ENCODE measurements around the gene FSIP1. TPM values are rescaled to one million over a fixed set of nuclear protein-coding genes. Genes with fewer than 3 reads are reported as not detected.

FSIP1 gene
- total RNA-seq, 3 donors from 2014 or later: 4.1 to 12.1 (median 5.1) TPM

- H3K4me3 ChIP-seq: peak overlapping the region; percentile 64
- H3K4me1 ChIP-seq (ENCODE audit: low read depth): peaks cover 27% of the 10 kb centered on the region
- H3K36me3 ChIP-seq (ENCODE audit: low read depth): no peaks in the 10 kb centered on the region
- ATAC-seq (peak; percentile 75), DNase-seq (peak; percentile 83 to 88 (median 86))
- peak; percentile 31 for TF ChIP-seq CTCF (IDR thresholded peaks at IDR 0.05)
- intact Hi-C loops (cut with DNase I, micrococcal nuclease): loop anchor here (5.0 to 10.0 kb wide), 5 partner anchors 173 to 767 kb away; no protein-coding TSS in a partner anchor
- H3K9me3 ChIP-seq: no peaks in the 10 kb centered on the region
Observed at GRCh38 chr15:39581793-39582285, 200.8 kb downstream of the FSIP1 start.

GRCh38 chr15:39581242-39581792, 201.3 kb downstream of the FSIP1 start:
- intact Hi-C loops (cut with DNase I, micrococcal nuclease): loop anchor here (5.0 to 10.0 kb wide), 5 partner anchors 173 to 767 kb away; no protein-coding TSS in a partner anchor
- Histone ChIP-seq H3K36me3 (ENCODE audit: low read depth) (no peaks in the 10 kb centered on the region), H3K4me1 (ENCODE audit: low read depth) (peaks cover 27% of the 10 kb centered on the region), H3K4me3 (peak overlapping the region; percentile 64), H3K9me3 (no peaks in the 10 kb centered on the region)
- no peak for DNase-seq
- TF ChIP-seq CTCF (IDR thresholded peaks at IDR 0.05): no peak
- no peak for ATAC-seq

GRCh38 chr15:39580485-39581241, 202.0 kb downstream of the FSIP1 start, which contains the start of gene THBS1:
THBS1 (plus strand) TSS chr15:39581079; CDS start chr15:39581858, 779 bp downstream.
- TF ChIP-seq CTCF (IDR thresholded peaks at IDR 0.05): no peak
- DNase-seq (peak; percentile 88 to 93 (median 89)), ATAC-seq (peak; percentile 69)
- H3K9me3 ChIP-seq: no peaks in the 10 kb centered on the region
- intact Hi-C loops (cut with DNase I, micrococcal nuclease): loop anchor here (5.0 to 10.0 kb wide), 5 partner anchors 174 to 766 kb away; no protein-coding TSS in a partner anchor
- no peaks in the 10 kb centered on the region for H3K36me3 ChIP-seq (ENCODE audit: low read depth)
- peak within 1 kb of the TSS; percentile 64 for H3K4me3 ChIP-seq
- peaks cover 25% of the 10 kb centered on the region for H3K4me1 ChIP-seq (ENCODE audit: low read depth)

- ATAC-seq (peak; percentile 83), DNase-seq (peak; percentile 93 to 99 (median 98))
- H3K4me3 ChIP-seq: peak overlapping the region; percentile 64
- no peaks in the 10 kb centered on the region for H3K36me3 ChIP-seq (ENCODE audit: low read depth)
- H3K9me3 ChIP-seq: no peaks in the 10 kb centered on the region
- peak; percentile 96 for TF ChIP-seq CTCF (IDR thresholded peaks at IDR 0.05)
- peaks cover 20% of the 10 kb centered on the region for H3K4me1 ChIP-seq (ENCODE audit: low read depth)
- intact Hi-C loops (cut with DNase I, micrococcal nuclease): loop anchor here (5.0 to 10.0 kb wide), 5 partner anchors 175 to 765 kb away; no protein-coding TSS in a partner anchor
Observed at GRCh38 chr15:39580117-39580484, 202.5 kb downstream of the FSIP1 start.

GRCh38 chr15:39579487-39580116, 203.0 kb downstream of the FSIP1 start:
- no peak for ATAC-seq
- H3K4me1 ChIP-seq (ENCODE audit: low read depth): peaks cover 16% of the 10 kb centered on the region

More at GRCh38 chr15:39579487-39580116, 203.0 kb downstream of the FSIP1 start:
- peak; percentile 55 to 70 (median 56) for DNase-seq
- TF ChIP-seq CTCF (IDR thresholded peaks at IDR 0.05): no peak
- H3K9me3 ChIP-seq: no peaks in the 10 kb centered on the region
- intact Hi-C loops (cut with DNase I, micrococcal nuclease): loop anchor here (5.0 to 10.0 kb wide), 5 partner anchors 175 to 765 kb away; no protein-coding TSS in a partner anchor
- H3K36me3 ChIP-seq (ENCODE audit: low read depth): no peaks in the 10 kb centered on the region
- no peak overlapping the region for H3K4me3 ChIP-seq

Data from mucosa of descending colon (tissue), 3 donors.